K562 (cell line): ENCODE data around the gene C1orf105. TPM values are rescaled to one million over a fixed set of nuclear protein-coding genes. Genes with fewer than 3 reads are reported as not detected.

ENCODE experiments used
- ATAC-seq: fragments of 200-7000 bp; cut with Tn5 transposase; 3 replicates; pipeline ENCODE4 v1.9.1; 2020; ENCODE audit warnings: moderate library complexity
- BruUV-seq: library from RNA; stranded (reverse); fragments of 400-500 nt; replicated peaks from 2 replicates; lab custom pipeline; 2021; lab: Mats Ljungman, UMichigan
- CTCF ChIA-PET: fragments of 300-600 bp; formaldehyde crosslinking; extraction: SDS; loops from one replicate; lab custom pipeline; 2021; ENCODE audit warnings: low intra/inter-chr PET ratio; lab: Yijun Ruan, JAX
- POLR2A ChIA-PET: fragments of 300-600, 350-650 bp; sonication (Branson Sonifier 250); formaldehyde crosslinking; extraction: SDS; loops from one replicate; lab custom pipeline; 2021; ENCODE audit warnings: antibody characterized with exemption, inconsistent platforms; lab: Yijun Ruan, JAX
- DNase-seq, 4 experiments: peaks; one replicate each; pipeline versions ENCODE4 v3.0.0 to v3.0.0-alpha.2; 2011 to 2018; ENCODE audit warnings: low spot score in 3 of 4, mixed read lengths in 3 of 4; ENCODE audit errors: extremely low read depth in 1 of 4
- FAIRE-seq: peaks from 2 replicates; lab custom pipeline; 2011; peaks lifted over from hg19 to GRCh38; lab: Jason Lieb, UNC
- H2AFZ ChIP-seq: 2 replicates; pipeline ENCODE4 v1.6.0; 2011; ENCODE audit warnings: low read depth, low read length, control low read depth, inconsistent platforms
- H3K27ac ChIP-seq: fragments of 200-600 bp; 3 replicates; pipeline ENCODE4 v1.8.0; 2011; ENCODE audit warnings: low read depth, mild to moderate bottlenecking, control low read depth, inconsistent platforms, low read length, moderate library complexity, mixed read lengths; ENCODE audit errors: extremely low read depth
- H3K27me3 ChIP-seq, 2 experiments: fragments of 300-600 bp in 1 of 2; 2 replicates in 1 of 2; 3 replicates in 1 of 2; pipeline versions ENCODE4 v1.6.0 to v1.8.0; 2011; ENCODE audit warnings: inconsistent platforms in 2 of 2, low read length in 2 of 2, mild to moderate bottlenecking in 1 of 2, mixed read lengths in 1 of 2, moderate library complexity in 1 of 2; ENCODE audit not compliant: control insufficient read depth in 2 of 2, insufficient read depth in 2 of 2
- H3K36me3 ChIP-seq: fragments of 300-600 bp; 3 replicates; pipeline ENCODE4 v1.8.0; 2011; ENCODE audit warnings: mild to moderate bottlenecking, low read length, inconsistent platforms; ENCODE audit not compliant: control insufficient read depth, insufficient read depth
- H3K4me1 ChIP-seq, 2 experiments: fragments of 200-600 bp in 1 of 2; replicated peaks in 1 of 2; 2 replicates in 1 of 2; 3 replicates in 1 of 2; pipeline versions ENCODE4 v1.5.1 to v1.8.0; 2011; ENCODE audit warnings: inconsistent platforms in 2 of 2, low read length in 2 of 2, mild to moderate bottlenecking in 1 of 2, mixed read lengths in 1 of 2, moderate library complexity in 1 of 2; ENCODE audit not compliant: control insufficient read depth in 2 of 2, insufficient read depth in 2 of 2
- H3K4me2 ChIP-seq: 2 replicates; pipeline ENCODE4 v1.6.1; 2011; ENCODE audit warnings: low read length, control low read depth, inconsistent platforms, mixed read lengths; ENCODE audit not compliant: insufficient read depth
- H3K4me3 ChIP-seq: fragments of 200-600 bp; sonication (generic), shearing (Covaris generic); 2 replicates; pipeline ENCODE4 v1.5.1; 2016; ENCODE audit warnings: control low read depth, inconsistent platforms
- H3K79me2 ChIP-seq: fragments of 200-600 bp; 3 replicates; pipeline ENCODE4 v1.8.0; 2011; ENCODE audit warnings: low read length, inconsistent platforms; ENCODE audit not compliant: control insufficient read depth, insufficient read depth
- H3K9ac ChIP-seq, 2 experiments: 2 replicates each; pipeline versions ENCODE4 v1.6.0 to v1.6.1; 2011; ENCODE audit warnings: low read depth in 2 of 2, low read length in 2 of 2, control low read depth in 1 of 2, inconsistent platforms in 1 of 2, mild to moderate bottlenecking in 1 of 2, mixed read lengths in 1 of 2; ENCODE audit not compliant: insufficient read depth in 1 of 2
- H3K9me1 ChIP-seq: one replicate; pipeline ENCODE4 v1.6.0; 2011; ENCODE audit warnings: inconsistent platforms, mild to moderate bottlenecking, low read length, moderate library complexity; ENCODE audit not compliant: control insufficient read depth, insufficient read depth
- H3K9me3 ChIP-seq: replicated peaks from 2 replicates; pipeline ENCODE4 v1.5.1; 2011; ENCODE audit warnings: low read depth, low read length, inconsistent platforms; ENCODE audit not compliant: control insufficient read depth, insufficient read depth
- H4K20me1 ChIP-seq: replicated peaks from 2 replicates; pipeline ENCODE4 v1.6.1; 2011; ENCODE audit warnings: low read length, inconsistent platforms, mixed read lengths; ENCODE audit not compliant: control insufficient read depth, insufficient read depth
- CBX8 ChIP-seq: fragments of 200-600 bp; sonication (generic); IDR thresholded peaks from 2 replicates; pipeline ENCODE4 v1.6.1; 2012; ENCODE audit warnings: borderline replicate concordance, mixed run types, low read depth, mild to moderate bottlenecking, moderate library complexity, mixed read lengths, low read length, control low read depth, inconsistent platforms; ENCODE audit not compliant: poor library complexity, severe bottlenecking; ENCODE audit errors: extremely low read depth
- L3MBTL2 ChIP-seq: fragments of 450-650 bp; IDR thresholded peaks from 2 replicates; pipeline ENCODE4 v1.6.1; 2016; ENCODE audit warnings: mild to moderate bottlenecking, moderate library complexity
- NFRKB ChIP-seq: fragments of 450-650 bp; IDR thresholded peaks from 2 replicates; pipeline ENCODE4 v1.6.1; 2016; ENCODE audit warnings: low read depth
- SIX5 ChIP-seq, 2 experiments: IDR thresholded peaks; 2 replicates each; pipeline ENCODE4 v1.6.1; 2011; ENCODE audit warnings: low read length in 2 of 2, borderline replicate concordance in 1 of 2, low read depth in 1 of 2, mild to moderate bottlenecking in 1 of 2, moderate library complexity in 1 of 2; ENCODE audit not compliant: insufficient read depth in 1 of 2
- SMAD3 ChIP-seq: fragments of 450-650 bp; formaldehyde crosslinking; conservative IDR thresholded peaks from 2 replicates; pipeline ENCODE4 v1.4.0; 2020; ENCODE audit warnings: mild to moderate bottlenecking
- STAT5A ChIP-seq: IDR thresholded peaks from 2 replicates; pipeline ENCODE4 v1.6.1; 2012; ENCODE audit warnings: low read length, inconsistent platforms, borderline replicate concordance
- TRIM28 ChIP-seq: fragments of 450-650 bp; IDR thresholded peaks from 2 replicates; pipeline ENCODE4 v1.6.1; 2017
- ZBTB17 ChIP-seq: fragments of 450-650 bp; formaldehyde crosslinking; IDR thresholded peaks from 2 replicates; pipeline ENCODE4 v1.4.0; 2020; ENCODE audit warnings: mild to moderate bottlenecking
- ZBTB8A ChIP-seq: fragments of 450-650 bp; IDR thresholded peaks from 2 replicates; pipeline ENCODE4 v1.6.1; 2018; ENCODE audit warnings: mild to moderate bottlenecking, moderate library complexity; ENCODE audit not compliant: partially characterized antibody
- ZNF124 ChIP-seq: sonication (generic); formaldehyde crosslinking; IDR thresholded peaks from 2 replicates; pipeline ENCODE4 v1.8.1; 2022; ENCODE audit warnings: missing genetic modification reagents
- ZNF217 ChIP-seq: sonication (generic); formaldehyde crosslinking; IDR thresholded peaks from 2 replicates; pipeline ENCODE4 v1.8.0; 2022; ENCODE audit warnings: mild to moderate bottlenecking, missing genetic modification reagents
- ZNF282 ChIP-seq: sonication (generic); formaldehyde crosslinking; IDR thresholded peaks from 2 replicates; pipeline ENCODE4 v1.8.1; 2023; ENCODE audit warnings: missing genetic modification reagents
- ZNF408 ChIP-seq: fragments of 250-450 bp; sonication (Bioruptor Pico); IDR thresholded peaks from 2 replicates; pipeline ENCODE4 v1.4.0; 2020; ENCODE audit warnings: low read depth, mild to moderate bottlenecking, moderate library complexity
- ZNF717 ChIP-seq: fragments of 250-450 bp; sonication (Bioruptor Pico); IDR thresholded peaks from 2 replicates; pipeline ENCODE4 v1.5.0; 2021
- ZNF77 ChIP-seq: fragments of 250-450 bp; sonication (Bioruptor Pico); IDR thresholded peaks from 2 replicates; pipeline ENCODE4 v1.5.0; 2020
- WGBS: fragments of 100-300 bp; shearing (Covaris generic); methylation state at CpG from one replicate; pipeline ENCODE4 v1.1.6; 2016; ENCODE audit warnings: low coverage, mixed read lengths; ENCODE audit not compliant: insufficient coverage; ENCODE audit errors: missing lambda C conversion rate; 5-methylcytosine and 5-hydroxymethylcytosine counted together
- in situ Hi-C: fragments of 300-500 bp; cut with MboI; formaldehyde crosslinking; loops from 4 replicates; pipeline ENCODE4 v1.15.0; 2018; ENCODE audit warnings: inconsistent platforms, mixed read lengths
- intact Hi-C: fragments of 100-400 bp; cut with micrococcal nuclease; formaldehyde crosslinking; loops from 2 replicates; pipeline ENCODE4 v1.14.2; 2022
- polyA plus RNA-seq, 8 experiments: library from polyadenylated mRNA; depleted of rRNA in 4 of 8; stranded (reverse) in 5 of 8; unstranded in 3 of 8; fragments of >200 nt; fragmentation: Nextera tagmentation in 2 of 8; fragmentation: Illumina TruSeq in 1 of 8; extraction: Ambion mirVana in 2 of 8; extraction: Trizol in 1 of 8; gene quantifications; 2 replicates each; pipeline versions ENCODE4 v1.2.1 to v1.2.3, GENCODE V29; 2011 to 2014; ENCODE audit warnings: inconsistent platforms in 1 of 8, missing spikeins in 1 of 8
- total RNA-seq, 7 experiments: library from RNA; depleted of rRNA in 6 of 7; stranded (reverse); fragments of >200 nt in 6 of 7; fragmentation: Illumina TruSeq in 2 of 7; extraction: Trizol in 2 of 7; gene quantifications; 2 replicates each; pipeline versions ENCODE4 v1.2.1 to v1.2.3, GENCODE V29; 2011 to 2021; ENCODE audit warnings: low replicate concordance in 1 of 7
- TF ChIP-seq, protein P1 (sequence below), 2 experiments: IDR thresholded peaks; 2 replicates each; pipeline ENCODE4 v1.6.1; 2011; ENCODE audit warnings: borderline replicate concordance in 1 of 2, control low read depth in 1 of 2, low read depth in 1 of 2, low read length in 1 of 2, mild to moderate bottlenecking in 1 of 2, mixed read lengths in 1 of 2, moderate library complexity in 1 of 2; ENCODE audit not compliant: insufficient read depth in 1 of 2, insufficient read length in 1 of 2, poor library complexity in 1 of 2, severe bottlenecking in 1 of 2; ENCODE audit errors: extremely low read depth in 1 of 2
- TF ChIP-seq, protein P2 (sequence below): fragments of 450-650 bp; formaldehyde crosslinking; IDR thresholded peaks from 2 replicates; pipeline ENCODE4 v1.4.0; 2020; ENCODE audit warnings: mild to moderate bottlenecking, mixed read lengths

C1orf105 gene
- total and polyA plus RNA-seq, 9 of the 15 experiments (the other 6 are each of a cell fraction or from before 2014, with no cell fraction given) = 0.08 TPM; not detected in 8

DNA sequence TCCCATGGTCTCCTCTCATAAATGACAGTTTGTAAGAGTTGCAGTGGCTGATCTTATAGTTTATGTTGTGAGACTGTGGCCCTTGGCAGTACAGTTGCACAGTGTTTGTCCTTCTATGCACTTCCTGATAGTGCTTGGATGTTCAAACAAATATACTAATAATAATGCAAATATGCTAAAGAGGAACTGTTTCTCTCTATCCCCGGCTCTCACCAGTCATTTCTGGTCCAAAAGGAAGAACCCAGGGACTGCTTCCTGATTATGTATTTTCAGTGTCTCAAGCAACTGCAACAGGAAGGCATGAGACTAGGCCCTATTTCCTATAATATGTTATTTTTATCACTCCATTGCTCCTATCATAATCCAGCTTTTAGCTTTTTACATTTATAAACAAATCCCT lies 95.4 kb downstream of the C1orf105 start (continued):
- TF ChIP-seq ZNF282 (no peak), TRIM28 (no peak), ZBTB8A (no peak), ZBTB17 (CRISPR knock-in tag) (no peak), STAT5A (no peak)
- TF ChIP-seq, protein P1, sequence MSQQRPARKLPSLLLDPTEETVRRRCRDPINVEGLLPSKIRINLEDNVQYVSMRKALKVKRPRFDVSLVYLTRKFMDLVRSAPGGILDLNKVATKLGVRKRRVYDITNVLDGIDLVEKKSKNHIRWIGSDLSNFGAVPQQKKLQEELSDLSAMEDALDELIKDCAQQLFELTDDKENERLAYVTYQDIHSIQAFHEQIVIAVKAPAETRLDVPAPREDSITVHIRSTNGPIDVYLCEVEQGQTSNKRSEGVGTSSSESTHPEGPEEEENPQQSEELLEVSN (IDR thresholded peaks at IDR 0.05; ENCODE audit: borderline replicate concordance in 1 of 2, extremely low read depth in 1 of 2, insufficient read depth in 1 of 2, insufficient read length in 1 of 2, low read depth in 1 of 2, low read length in 1 of 2, poor library complexity in 1 of 2, severe bottlenecking in 1 of 2) = no peak

DNA sequence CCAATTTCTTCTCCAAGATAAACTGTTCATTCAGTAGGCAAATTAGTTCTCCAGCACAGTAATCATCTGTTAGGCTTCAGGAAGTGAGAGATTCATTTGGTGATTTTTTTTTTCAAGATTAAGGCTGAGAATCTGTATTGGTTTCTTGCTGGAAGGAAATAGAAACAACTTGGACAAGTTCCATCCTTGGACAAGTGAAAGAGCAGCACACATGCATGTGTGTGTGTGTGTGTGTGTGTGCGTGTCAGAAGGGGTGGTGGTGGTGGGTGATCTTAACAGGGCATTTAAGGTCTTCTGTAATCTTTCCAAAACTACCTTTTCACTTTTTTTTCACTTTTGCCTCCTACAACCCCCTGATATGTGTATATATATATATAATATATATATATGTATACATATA lies 96.6 kb downstream of the C1orf105 start:
- Histone ChIP-seq H3K9me3 (no peaks in the 10 kb centered on the region; the same call in 1 of the 2 replicates), H3K4me1 (peaks cover 0 to 16% of the 10 kb centered on the region in 2 experiments; a peak in 2 of 5 replicates), H2AFZ (no peak overlapping the region), H3K9me1 (no peaks in the 10 kb centered on the region), H3K4me2 (no peak overlapping the region), H3K27me3 (no peaks in the 10 kb centered on the region), H3K79me2 (no peaks in the 10 kb centered on the region), H3K4me3 (no peak overlapping the region), H3K36me3 (no peaks in the 10 kb centered on the region), H3K27ac (no peak overlapping the region), H3K9ac (no peak overlapping the region), H4K20me1 (no peaks in the 10 kb centered on the region)
- CTCF ChIA-PET = no interaction called here
- intact Hi-C loops (no loop called here), in situ Hi-C loops (no loop called here)
- ATAC-seq (no peak), DNase-seq (no peak), FAIRE-seq (no peak)
- BruUV-seq = no TSS peak
- TF ChIP-seq SIX5 (IDR thresholded peaks at IDR 0.05; ENCODE audit: borderline replicate concordance in 1 of 2, insufficient read depth in 1 of 2, low read depth in 1 of 2, low read length in 2 of 2) = no peak
- TF ChIP-seq ZNF124 = no peak
- no peak for TF ChIP-seq SMAD3 (CRISPR knock-in tag)
- no peak for TF ChIP-seq ZNF717 (CRISPR knock-in tag)
- no peak for TF ChIP-seq NFRKB
- TF ChIP-seq CBX8 = no peak
- no peak for TF ChIP-seq L3MBTL2
- TF ChIP-seq, protein P2, sequence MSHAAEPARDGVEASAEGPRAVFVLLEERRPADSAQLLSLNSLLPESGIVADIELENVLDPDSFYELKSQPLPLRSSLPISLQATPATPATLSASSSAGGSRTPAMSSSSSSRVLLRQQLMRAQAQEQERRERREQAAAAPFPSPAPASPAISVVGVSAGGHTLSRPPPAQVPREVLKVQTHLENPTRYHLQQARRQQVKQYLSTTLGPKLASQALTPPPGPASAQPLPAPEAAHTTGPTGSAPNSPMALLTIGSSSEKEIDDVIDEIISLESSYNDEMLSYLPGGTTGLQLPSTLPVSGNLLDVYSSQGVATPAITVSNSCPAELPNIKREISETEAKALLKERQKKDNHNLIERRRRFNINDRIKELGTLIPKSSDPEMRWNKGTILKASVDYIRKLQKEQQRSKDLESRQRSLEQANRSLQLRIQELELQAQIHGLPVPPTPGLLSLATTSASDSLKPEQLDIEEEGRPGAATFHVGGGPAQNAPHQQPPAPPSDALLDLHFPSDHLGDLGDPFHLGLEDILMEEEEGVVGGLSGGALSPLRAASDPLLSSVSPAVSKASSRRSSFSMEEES (CRISPR knock-in tag) = no peak
- TF ChIP-seq ZNF77 = no peak
- no peak for TF ChIP-seq ZNF408 (CRISPR knock-in tag)
- TF ChIP-seq ZNF217 (CRISPR knock-in tag) = no peak
- TF ChIP-seq, all 486 proteins: peak for 0
- POLR2A ChIA-PET = no interaction called here
- WGBS = 62% methylated on average over 1 of the region's 1 CpG
